Activated CD8-positive, alpha-beta T cell treated with anti-CD3 and anti-CD28 coated beads, Interleukin-2, amount 10 ng/mL, durations not matched to agents 7 days and 5 days (primary cell): ENCODE measurements around the gene PRICKLE2. TPM values are rescaled to one million over a fixed set of nuclear protein-coding genes. Genes with fewer than 3 reads are reported as not detected.

Source experiments
- ATAC-seq: fragments of 150-1000 bp; cut with Tn5 transposase; one replicate; pipeline ENCODE4 v1.10.0; 2021; ENCODE audit warnings: moderate library complexity
- CTCF ChIA-PET: fragments of 350-600 bp; sonication (Branson Sonifier 250); formaldehyde crosslinking; loops from one replicate; lab custom pipeline; 2021; ENCODE audit warnings: antibody characterized with exemption; lab: Charles Lee
- POLR2A ChIA-PET: fragments of 350-600 bp; sonication (Branson Sonifier 250); formaldehyde crosslinking; loops from one replicate; lab custom pipeline; 2021; ENCODE audit warnings: antibody characterized with exemption; lab: Charles Lee
- DNase-seq: peaks from one replicate; pipeline ENCODE4 v3.0.0-alpha.2; 2020
- H3K27ac Mint-ChIP-seq: one replicate; pipeline ENCODE4 v1.8.0; 2021; ENCODE audit warnings: mild to moderate bottlenecking, mixed read lengths
- H3K27me3 Mint-ChIP-seq: one replicate; pipeline ENCODE4 v1.8.0; 2021; ENCODE audit warnings: low read depth, mixed read lengths
- H3K36me3 Mint-ChIP-seq: one replicate; pipeline ENCODE4 v1.8.0; 2021; ENCODE audit warnings: low read depth, mixed read lengths
- H3K4me1 Mint-ChIP-seq: one replicate; pipeline ENCODE4 v1.8.0; 2021; ENCODE audit warnings: low read depth, mixed read lengths
- H3K4me3 Mint-ChIP-seq: one replicate; pipeline ENCODE4 v1.8.0; 2021; ENCODE audit warnings: mild to moderate bottlenecking, mixed read lengths
- H3K9me3 Mint-ChIP-seq: one replicate; pipeline ENCODE4 v1.8.0; 2022; ENCODE audit warnings: mixed read lengths; ENCODE audit not compliant: insufficient read depth
- total RNA-seq, 2 experiments: library from RNA; stranded (reverse); gene quantifications; one replicate each; pipeline ENCODE4 v1.2.3, GENCODE V29; 2021

Gene PRICKLE2
- total RNA-seq, 2 experiments from 2014 or later, result not detected

DNA sequence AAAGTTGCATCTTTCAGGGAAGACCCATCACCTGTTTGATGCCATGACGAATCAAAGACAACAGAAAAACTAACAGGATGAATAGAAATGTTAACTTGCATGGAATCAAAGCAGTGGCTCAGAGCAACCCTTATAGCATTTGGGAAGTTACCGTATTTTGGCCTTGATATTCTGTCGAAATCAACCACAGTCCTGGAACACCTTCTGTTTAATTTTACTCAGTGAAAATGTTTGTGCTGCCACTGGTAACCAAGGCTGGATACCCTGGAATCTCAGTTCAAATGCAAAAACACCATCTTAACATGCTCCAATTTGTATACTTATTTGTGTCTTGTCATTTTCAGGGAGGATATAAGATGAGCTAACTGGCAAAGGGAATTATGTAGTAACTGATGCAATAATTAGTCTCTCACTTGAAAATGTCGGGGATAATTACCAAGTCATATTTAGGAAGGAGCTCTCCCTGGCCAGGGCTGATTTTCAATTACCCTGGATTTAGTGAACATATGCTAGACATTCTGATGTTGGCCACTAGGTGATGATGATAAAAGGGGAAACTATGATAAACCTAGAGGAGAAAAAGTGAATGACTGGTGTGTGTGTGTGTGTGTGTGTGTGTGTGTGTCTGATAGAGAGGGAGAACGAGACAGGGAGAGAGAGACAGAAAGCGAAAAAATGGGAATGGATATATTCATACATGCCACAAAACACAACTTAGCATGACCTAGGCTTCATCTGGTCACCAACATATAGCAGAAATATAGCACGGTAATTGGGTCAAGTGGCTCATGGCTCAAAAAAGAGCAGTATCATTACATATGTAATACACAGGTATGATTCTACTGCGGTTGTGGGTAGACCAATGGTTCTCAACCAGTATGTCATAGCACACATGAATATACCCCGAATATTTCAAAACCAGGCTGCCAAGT lies 19.0 kb upstream of the PRICKLE2 start:
- no peaks in the 10 kb centered on the region for H3K36me3 Mint-ChIP-seq
- POLR2A ChIA-PET, result no interaction called here
- H3K27ac Mint-ChIP-seq, result no peak overlapping the region
- CTCF ChIA-PET, result interaction anchor here (0.8 kb wide), 1 partner anchor 10 kb away, joined by 4 read pairs; no protein-coding TSS in a partner anchor
- DNase-seq (no peak), ATAC-seq (no peak)
- H3K4me3 Mint-ChIP-seq, result no peak overlapping the region
- no peaks in the 10 kb centered on the region for H3K4me1 Mint-ChIP-seq
- H3K9me3 Mint-ChIP-seq, result no peaks in the 10 kb centered on the region
- H3K27me3 Mint-ChIP-seq, result peaks cover 2% of the 10 kb centered on the region

DNA sequence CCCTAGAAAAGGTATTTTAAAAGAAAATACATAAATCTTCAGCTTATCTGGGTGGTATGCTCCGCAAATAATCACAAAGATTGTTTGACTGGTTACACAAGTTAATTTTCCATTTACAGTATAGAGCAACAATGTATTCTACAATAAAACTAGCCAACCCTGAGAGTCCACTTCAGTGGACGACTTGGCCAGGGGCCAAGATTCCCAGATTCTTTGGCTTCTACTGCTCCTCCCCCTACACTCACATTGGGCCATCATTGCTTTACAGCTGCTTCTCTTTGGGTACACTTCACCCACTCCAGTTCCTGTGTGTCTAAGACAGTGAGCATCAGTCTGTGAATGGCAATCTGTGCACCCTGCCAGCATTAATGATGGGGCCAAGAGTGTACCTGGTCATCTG lies 17.2 kb upstream of the PRICKLE2 start:
- Mint-ChIP-seq H3K4me1 (no peaks in the 10 kb centered on the region), H3K27ac (no peak overlapping the region), H3K27me3 (peaks cover 2% of the 10 kb centered on the region), H3K4me3 (no peak overlapping the region), H3K9me3 (no peaks in the 10 kb centered on the region), H3K36me3 (no peaks in the 10 kb centered on the region)
- ChIA-PET POLR2A (no interaction called here), CTCF (no interaction called here)
- ATAC-seq, result no peak
- DNase-seq, result no peak

DNA sequence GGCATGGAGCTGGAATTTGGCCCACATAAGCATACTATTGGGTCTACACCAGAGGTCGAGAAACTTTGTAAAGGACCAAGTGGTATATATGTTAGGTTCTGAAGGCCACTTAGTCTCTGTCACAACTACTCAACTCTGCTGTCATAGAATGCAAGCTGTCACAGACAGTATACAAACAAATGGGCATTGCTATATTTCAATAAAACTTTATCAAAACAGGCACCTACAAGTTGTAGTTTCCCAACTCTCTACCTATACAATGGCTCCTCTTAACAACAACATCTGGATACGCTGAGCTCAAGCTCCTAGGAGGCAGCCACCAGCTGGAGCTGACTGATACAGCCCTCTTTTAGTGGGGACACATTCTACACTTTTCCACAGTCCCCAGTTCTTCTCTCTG lies 15.7 kb upstream of the PRICKLE2 start:
- DNase-seq (no peak), ATAC-seq (no peak)
- H3K4me3 Mint-ChIP-seq, result no peak overlapping the region
- H3K9me3 Mint-ChIP-seq, result no peaks in the 10 kb centered on the region
- POLR2A ChIA-PET, result no interaction called here
- H3K4me1 Mint-ChIP-seq, result no peaks in the 10 kb centered on the region
- no peak overlapping the region for H3K27ac Mint-ChIP-seq
- peaks cover 2% of the 10 kb centered on the region for H3K27me3 Mint-ChIP-seq
- CTCF ChIA-PET, result no interaction called here
- H3K36me3 Mint-ChIP-seq, result no peaks in the 10 kb centered on the region

DNA sequence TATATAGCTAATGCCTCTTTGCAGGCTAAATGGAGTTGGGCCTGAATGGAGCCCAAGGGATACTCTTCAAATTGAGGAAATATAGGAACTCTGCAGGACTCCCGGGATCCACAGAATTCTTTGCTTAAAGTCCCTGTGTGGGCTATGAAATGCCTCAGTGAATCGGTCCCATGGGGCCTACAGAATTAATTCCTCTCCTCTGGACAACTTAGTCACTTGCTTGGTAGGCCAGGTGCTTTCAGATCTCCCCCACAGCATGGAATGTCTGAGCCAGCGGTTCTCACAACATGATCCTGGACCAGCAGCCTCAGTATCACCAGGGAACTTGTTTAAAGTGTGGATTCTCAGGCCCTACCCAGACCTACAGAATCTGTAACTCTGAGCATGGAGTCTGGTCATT lies 15.1 kb upstream of the PRICKLE2 start:
- no peak overlapping the region for H3K27ac Mint-ChIP-seq
- no peaks in the 10 kb centered on the region for H3K9me3 Mint-ChIP-seq
- ATAC-seq, result no peak
- no peaks in the 10 kb centered on the region for H3K36me3 Mint-ChIP-seq
- no peaks in the 10 kb centered on the region for H3K4me1 Mint-ChIP-seq
- ChIA-PET CTCF (no interaction called here), POLR2A (no interaction called here)
- H3K4me3 Mint-ChIP-seq, result no peak overlapping the region
- peaks cover 2% of the 10 kb centered on the region for H3K27me3 Mint-ChIP-seq
- DNase-seq, result no peak

DNA sequence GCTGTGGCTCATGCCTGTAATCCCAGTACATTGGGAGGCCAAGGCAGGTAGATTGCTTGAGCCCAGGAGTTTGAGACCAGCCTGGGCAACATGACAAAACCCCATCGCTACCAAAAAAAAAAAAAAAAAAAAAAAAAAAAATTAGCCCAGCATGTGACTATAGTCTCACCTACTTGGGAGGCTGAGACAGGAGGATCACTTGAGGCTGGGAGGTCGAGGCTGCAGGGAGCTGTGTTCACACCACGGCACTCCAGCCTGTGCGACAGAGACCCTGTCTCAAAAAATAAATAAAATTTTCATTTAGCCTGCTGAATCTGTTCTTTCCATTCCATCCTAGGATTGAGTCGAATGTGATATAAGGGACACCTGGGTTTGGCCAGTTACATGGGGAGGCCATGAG lies 14.6 kb upstream of the PRICKLE2 start:
- Mint-ChIP-seq H3K27ac (no peak overlapping the region), H3K4me3 (no peak overlapping the region), H3K4me1 (no peaks in the 10 kb centered on the region), H3K27me3 (peaks cover 2% of the 10 kb centered on the region), H3K9me3 (no peaks in the 10 kb centered on the region), H3K36me3 (no peaks in the 10 kb centered on the region)
- DNase-seq (no peak), ATAC-seq (no peak)
- ChIA-PET POLR2A (no interaction called here), CTCF (no interaction called here)

DNA sequence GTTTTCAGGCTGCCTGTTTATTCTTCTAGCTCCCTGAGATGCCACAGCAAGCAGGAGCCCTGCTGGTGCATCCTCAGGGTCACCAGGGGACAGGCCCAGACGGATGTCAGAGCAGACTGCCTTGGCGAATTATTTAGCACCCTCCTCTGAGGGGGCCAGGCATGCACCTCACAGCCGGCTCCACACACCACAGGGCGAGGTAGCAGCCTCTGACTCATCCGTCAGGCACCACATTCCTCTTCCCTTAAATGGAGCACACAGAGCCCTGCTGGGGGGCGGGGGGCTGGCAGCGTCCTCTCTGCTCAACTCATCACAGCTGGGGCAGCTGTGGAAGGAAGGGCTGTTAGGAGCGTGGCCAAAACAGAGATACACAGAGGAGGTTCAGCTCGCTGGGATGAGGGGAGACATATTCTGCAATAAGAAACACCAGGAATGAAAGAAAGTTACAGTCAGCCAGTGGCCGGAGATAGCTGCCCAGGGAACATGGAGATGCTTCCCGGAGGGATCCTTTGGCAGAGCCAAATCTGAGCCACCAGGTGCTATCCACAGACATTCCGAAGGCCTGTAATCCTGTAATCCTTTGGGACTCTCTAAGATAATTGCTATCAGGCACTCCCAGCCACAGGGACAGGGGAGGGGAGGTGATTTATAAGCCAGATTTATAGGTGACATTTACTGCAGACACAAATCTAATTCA lies 13.9 kb upstream of the PRICKLE2 start:
- Mint-ChIP-seq H3K36me3 (no peaks in the 10 kb centered on the region), H3K4me3 (no peak overlapping the region), H3K9me3 (no peaks in the 10 kb centered on the region), H3K27me3 (no peaks in the 10 kb centered on the region), H3K27ac (no peak overlapping the region), H3K4me1 (no peaks in the 10 kb centered on the region)
- DNase-seq (no peak), ATAC-seq (no peak)
- CTCF ChIA-PET, result no interaction called here
- POLR2A ChIA-PET, result no interaction called here

DNA sequence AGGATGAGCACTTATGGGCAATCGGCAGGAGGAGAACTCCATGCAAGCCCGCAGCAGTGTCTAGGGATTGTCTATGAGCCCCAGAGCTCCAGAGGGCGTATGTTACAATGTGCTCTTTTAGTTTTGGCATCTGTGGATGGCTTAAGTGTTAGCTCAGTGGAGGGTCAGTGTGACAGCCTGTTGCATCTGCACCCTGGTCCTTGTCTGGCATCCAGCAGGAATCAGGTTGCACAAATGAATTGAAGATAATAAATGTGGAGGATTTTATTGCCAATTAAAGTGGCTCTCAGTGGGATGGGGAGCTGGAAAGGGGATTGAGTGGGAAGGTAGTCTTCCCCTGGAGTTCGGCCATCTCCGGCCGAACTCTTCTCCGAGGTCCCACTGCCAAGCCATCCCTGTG lies 11.8 kb upstream of the PRICKLE2 start:
- H3K27me3 Mint-ChIP-seq, result no peaks in the 10 kb centered on the region
- ChIA-PET POLR2A (no interaction called here), CTCF (no interaction called here)
- H3K36me3 Mint-ChIP-seq, result no peaks in the 10 kb centered on the region
- no peaks in the 10 kb centered on the region for H3K4me1 Mint-ChIP-seq
- no peak overlapping the region for H3K4me3 Mint-ChIP-seq
- no peaks in the 10 kb centered on the region for H3K9me3 Mint-ChIP-seq
- ATAC-seq (no peak), DNase-seq (no peak)
- no peak overlapping the region for H3K27ac Mint-ChIP-seq

DNA sequence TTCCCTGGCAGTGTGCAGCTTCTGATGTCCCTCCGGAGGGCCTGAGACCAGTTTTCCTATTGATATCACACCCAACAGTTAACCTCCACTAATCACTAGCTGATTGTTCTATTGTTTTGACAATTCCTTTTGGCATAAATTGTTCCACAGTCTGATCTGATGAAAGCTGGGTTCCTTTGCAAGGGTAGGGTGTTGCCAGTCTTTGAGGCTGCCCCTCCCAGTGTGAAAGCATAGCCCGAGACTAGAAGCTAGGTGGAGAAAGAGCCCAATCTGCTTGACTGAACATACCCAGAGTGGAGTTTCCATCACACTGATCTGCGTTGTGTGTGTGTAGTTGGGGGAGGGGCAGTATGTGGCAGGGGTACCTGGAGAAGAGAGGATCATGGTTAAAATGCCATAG lies 10.3 kb upstream of the PRICKLE2 start:
- Mint-ChIP-seq H3K4me1 (no peaks in the 10 kb centered on the region), H3K9me3 (no peaks in the 10 kb centered on the region), H3K27me3 (no peaks in the 10 kb centered on the region), H3K36me3 (no peaks in the 10 kb centered on the region), H3K27ac (no peak overlapping the region), H3K4me3 (no peak overlapping the region)
- ATAC-seq (no peak), DNase-seq (no peak)
- ChIA-PET CTCF (no interaction called here), POLR2A (no interaction called here)

DNA sequence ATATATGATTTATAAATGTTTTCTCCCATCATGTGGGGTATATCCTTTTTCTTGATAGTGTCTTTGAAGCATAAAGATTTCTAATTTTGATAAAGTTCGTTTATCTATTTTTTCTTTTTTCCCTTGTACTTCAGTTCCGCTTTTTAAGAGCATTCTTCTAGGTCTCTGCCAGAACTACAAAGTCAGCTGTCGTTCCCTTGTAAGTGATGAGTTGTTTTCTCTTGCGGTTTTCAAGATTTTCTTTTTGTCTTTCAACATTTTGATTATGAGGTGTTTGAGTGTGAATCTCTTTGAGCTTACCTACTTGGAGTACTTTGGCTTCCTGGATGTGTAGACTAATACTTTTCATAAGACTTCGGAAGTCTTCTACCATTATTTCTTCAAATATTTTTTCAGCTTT lies 9.3 kb upstream of the PRICKLE2 start:
- CTCF ChIA-PET, result no interaction called here
- Mint-ChIP-seq H3K36me3 (no peaks in the 10 kb centered on the region), H3K27me3 (no peaks in the 10 kb centered on the region), H3K27ac (no peak overlapping the region), H3K4me1 (no peaks in the 10 kb centered on the region), H3K9me3 (no peaks in the 10 kb centered on the region), H3K4me3 (no peak overlapping the region)
- no peak for DNase-seq
- ATAC-seq, result no peak
- POLR2A ChIA-PET, result interaction anchor here (0.6 to 0.7 kb wide), 2 partner anchors 53 to 1412 kb away, joined by 3 read pairs; no protein-coding TSS in a partner anchor

DNA sequence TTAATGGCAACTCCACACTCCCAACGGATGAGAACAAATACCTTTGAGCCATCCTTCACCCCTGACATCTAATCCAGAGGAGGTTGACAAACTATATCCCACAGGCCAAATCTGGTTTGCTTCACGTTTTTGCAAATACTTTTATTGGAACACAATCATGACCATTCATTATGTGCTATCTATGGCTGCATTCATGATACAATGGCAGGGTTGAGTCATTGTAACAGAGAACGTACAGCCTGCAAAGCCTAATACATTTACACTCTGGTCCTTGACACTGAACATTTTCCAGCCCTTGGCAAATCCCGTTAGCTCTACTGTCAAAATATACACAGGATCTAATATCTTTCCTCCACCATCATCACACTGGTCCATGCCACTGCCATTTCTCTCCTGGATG lies 7.6 kb upstream of the PRICKLE2 start:
- Mint-ChIP-seq H3K27ac (no peak overlapping the region), H3K9me3 (no peaks in the 10 kb centered on the region), H3K36me3 (no peaks in the 10 kb centered on the region), H3K27me3 (peaks cover 3% of the 10 kb centered on the region), H3K4me3 (no peak overlapping the region), H3K4me1 (no peaks in the 10 kb centered on the region)
- CTCF ChIA-PET, result no interaction called here
- POLR2A ChIA-PET, result no interaction called here
- no peak for ATAC-seq
- no peak for DNase-seq

DNA sequence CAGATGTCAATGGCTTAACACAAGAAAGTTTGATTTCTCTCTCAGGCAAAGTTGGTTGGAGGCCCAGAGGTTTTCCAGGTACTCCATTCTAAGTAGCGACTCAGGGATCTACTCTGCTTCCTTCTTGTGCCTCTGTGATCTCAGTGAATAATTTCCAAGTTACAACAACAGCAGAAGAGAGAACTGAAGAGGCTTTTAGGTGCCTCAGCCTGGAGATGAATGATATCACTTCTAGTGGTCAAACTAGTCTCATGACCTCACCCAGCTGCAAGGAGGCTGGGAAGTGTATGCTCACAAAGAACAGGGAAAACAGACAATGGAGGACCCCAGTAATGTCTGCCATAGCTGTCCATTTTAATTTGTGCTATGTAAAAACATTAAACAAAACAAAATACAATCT lies 4.6 kb upstream of the PRICKLE2 start:
- ChIA-PET CTCF (no interaction called here), POLR2A (no interaction called here)
- DNase-seq (no peak), ATAC-seq (no peak)
- Mint-ChIP-seq H3K36me3 (no peaks in the 10 kb centered on the region), H3K4me1 (no peaks in the 10 kb centered on the region), H3K4me3 (no peak overlapping the region), H3K27me3 (peaks cover 3% of the 10 kb centered on the region), H3K9me3 (no peaks in the 10 kb centered on the region), H3K27ac (no peak overlapping the region)

DNA sequence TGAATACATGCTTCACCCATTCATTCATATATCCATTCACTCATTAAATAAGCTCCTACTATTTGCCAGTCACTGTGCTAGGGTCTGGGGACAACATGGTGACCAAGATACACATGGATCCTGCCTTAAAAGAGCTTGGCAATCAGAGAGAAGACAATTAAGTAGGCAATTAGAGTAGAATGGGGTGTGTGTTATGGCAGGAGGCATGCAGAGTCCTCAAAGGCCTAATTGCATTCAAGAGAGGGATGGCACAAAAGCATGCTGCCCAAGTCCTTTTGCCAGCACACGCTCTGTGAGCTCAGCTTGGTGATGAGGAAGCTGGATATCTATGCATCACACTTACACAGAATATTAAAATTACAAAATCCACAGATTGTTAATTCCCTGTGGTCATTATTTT lies 2.8 kb upstream of the PRICKLE2 start:
- DNase-seq (no peak), ATAC-seq (no peak)
- no peaks in the 10 kb centered on the region for H3K9me3 Mint-ChIP-seq
- H3K4me3 Mint-ChIP-seq, result no peak overlapping the region
- no peak overlapping the region for H3K27ac Mint-ChIP-seq
- ChIA-PET CTCF (no interaction called here), POLR2A (no interaction called here)
- no peaks in the 10 kb centered on the region for H3K36me3 Mint-ChIP-seq
- no peaks in the 10 kb centered on the region for H3K4me1 Mint-ChIP-seq
- peaks cover 3% of the 10 kb centered on the region for H3K27me3 Mint-ChIP-seq
